Omental fat pad (tissue), 4 donors: Measurements from ENCODE around the gene GTF3C2. TPM values are rescaled to one million over a fixed set of nuclear protein-coding genes. Genes with fewer than 3 reads are reported as not detected.

Source experiments
- ATAC-seq: fragments of 150-250 bp; one replicate; pipeline ENCODE4 v1.9.1; 2016; ENCODE audit warnings: mild to moderate bottlenecking, moderate library complexity; ENCODE audit not compliant: low FRiP score
- DNase-seq: peaks from one replicate; pipeline ENCODE4 v3.0.0-alpha.2; 2019; ENCODE audit warnings: low spot score
- CTCF ChIP-seq, 3 donors: fragments of 450-650 bp; IDR thresholded peaks; one replicate each; pipeline ENCODE4 v1.5.1; 2016 to 2017; ENCODE audit warnings: antibody characterized with exemption in 3 of 3, mild to moderate bottlenecking in 3 of 3, moderate library complexity in 2 of 3
- total RNA-seq, 4 donors: library from RNA; depleted of rRNA; stranded (reverse); fragments of >200 nt; gene quantifications; one replicate each; pipeline ENCODE4 v1.1.0, GENCODE V29; 2016

The GTF3C2 gene
- total RNA-seq, 4 donors from 2014 or later, result 24.8 to 76.1 (median 34.8) TPM

- ATAC-seq, result no peak
- no peak for DNase-seq
- TF ChIP-seq CTCF (IDR thresholded peaks at IDR 0.05), result no peak
Observed at GRCh38 chr2:27291865-27292264, 64.7 kb downstream of the GTF3C2 start.

- DNase-seq, result no peak
- no peak for ATAC-seq
- no peak for TF ChIP-seq CTCF (IDR thresholded peaks at IDR 0.05)
Observed at GRCh38 chr2:27290549-27290948, 66.0 kb downstream of the GTF3C2 start.

- ATAC-seq, result no peak
- TF ChIP-seq CTCF (IDR thresholded peaks at IDR 0.05), result no peak
- no peak for DNase-seq
Observed at GRCh38 chr2:27288610-27289009, 68.0 kb downstream of the GTF3C2 start.

GRCh38 chr2:27285481-27285880, 71.1 kb downstream of the GTF3C2 start:
- ATAC-seq, result no peak
- TF ChIP-seq CTCF (IDR thresholded peaks at IDR 0.05), result no peak
- DNase-seq, result no peak

GRCh38 chr2:27284996-27285395, 71.6 kb downstream of the GTF3C2 start:
- no peak for ATAC-seq
- DNase-seq, result no peak

GRCh38 chr2:27282892-27283291, 73.7 kb downstream of the GTF3C2 start:
- no peak for ATAC-seq
- TF ChIP-seq CTCF (IDR thresholded peaks at IDR 0.05), result no peak
- DNase-seq, result no peak

More at GRCh38 chr2:27284996-27285395, 71.6 kb downstream of the GTF3C2 start:
- no peak for TF ChIP-seq CTCF (IDR thresholded peaks at IDR 0.05)

- DNase-seq, result no peak
- ATAC-seq, result no peak
- TF ChIP-seq CTCF (IDR thresholded peaks at IDR 0.05), result no peak
Observed at GRCh38 chr2:27281855-27282559, 74.6 kb downstream of the GTF3C2 start, which contains the start of gene TRIM54. Gene TRIM54, plus strand, starts transcription at chr2:27282429. Its CDS starts 303 bp downstream, at chr2:27282732.
